Measurements from ENCODE around the gene ST8SIA6.
"Not testable (repeated sequence)": the region's sequence is repeated elsewhere in the genome, so short reads cannot be mapped to it uniquely, and the experiment has no call there.

The ST8SIA6 gene, protein sequence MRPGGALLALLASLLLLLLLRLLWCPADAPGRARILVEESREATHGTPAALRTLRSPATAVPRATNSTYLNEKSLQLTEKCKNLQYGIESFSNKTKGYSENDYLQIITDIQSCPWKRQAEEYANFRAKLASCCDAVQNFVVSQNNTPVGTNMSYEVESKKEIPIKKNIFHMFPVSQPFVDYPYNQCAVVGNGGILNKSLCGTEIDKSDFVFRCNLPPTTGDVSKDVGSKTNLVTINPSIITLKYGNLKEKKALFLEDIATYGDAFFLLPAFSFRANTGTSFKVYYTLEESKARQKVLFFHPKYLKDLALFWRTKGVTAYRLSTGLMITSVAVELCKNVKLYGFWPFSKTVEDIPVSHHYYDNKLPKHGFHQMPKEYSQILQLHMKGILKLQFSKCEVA

GRCh38 chr10:17454161-17455014, at the start of gene ST8SIA6:
Gene ST8SIA6 (minus strand): TSS chr10:17454595. CDS start chr10:17454255, 340 bp downstream.
- peak; percentile 74 for DNase-seq

DNA sequence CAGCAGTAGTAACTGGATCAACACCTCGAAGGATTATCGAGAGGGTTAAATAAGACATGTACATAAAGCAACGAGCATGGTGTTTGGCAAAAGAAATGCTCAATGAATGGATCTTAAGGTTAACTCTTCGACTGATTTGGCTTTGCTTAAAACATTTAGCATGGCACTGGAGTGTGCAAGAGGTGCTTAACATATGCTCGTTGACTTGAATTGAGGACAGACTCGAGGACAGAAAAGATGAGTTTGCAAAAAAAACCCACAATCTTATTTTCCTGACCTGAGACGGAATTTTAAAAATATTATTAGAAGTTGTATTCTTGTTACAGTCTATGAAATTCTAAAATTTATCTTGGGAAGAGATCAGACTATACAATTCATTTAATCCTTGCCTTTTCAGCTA, 49.4 kb upstream of the ST8SIA6 start:
- DNase-seq, result no peak

GRCh38 chr10:17502814-17503213, 48.4 kb upstream of the ST8SIA6 start:
- no peak for DNase-seq

DNA sequence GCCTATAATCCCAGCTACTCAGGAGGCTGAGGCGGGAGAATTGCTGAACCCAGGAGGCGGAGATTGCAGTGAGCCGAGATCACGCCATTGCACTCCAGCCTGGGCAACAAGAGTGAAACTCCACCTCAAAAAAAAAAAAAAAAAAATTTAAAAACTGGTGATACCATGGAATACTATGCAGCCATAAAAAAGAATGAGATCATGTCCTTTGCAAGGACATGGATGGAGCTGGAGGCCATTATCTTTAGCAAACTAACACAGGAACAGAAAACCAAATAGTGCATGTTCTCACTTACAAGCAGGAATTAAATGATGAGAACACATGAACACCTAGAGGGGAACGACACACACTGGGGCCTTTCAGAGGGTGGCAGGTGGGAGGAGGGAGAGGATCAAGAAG, 44.6 kb upstream of the ST8SIA6 start:
- DNase-seq, result not testable (repeated sequence)

- no peak for DNase-seq
Measured at GRCh38 chr10:17497446-17498030, 43.1 kb upstream of the ST8SIA6 start.

GRCh38 chr10:17494626-17495260, 40.3 kb upstream of the ST8SIA6 start:
- DNase-seq, result no peak

- DNase-seq, result peak; percentile 58
Measured at GRCh38 chr10:17488848-17489247, 34.5 kb upstream of the ST8SIA6 start.

- DNase-seq, result no peak
Measured at GRCh38 chr10:17483079-17483478, 28.7 kb upstream of the ST8SIA6 start.

DNA sequence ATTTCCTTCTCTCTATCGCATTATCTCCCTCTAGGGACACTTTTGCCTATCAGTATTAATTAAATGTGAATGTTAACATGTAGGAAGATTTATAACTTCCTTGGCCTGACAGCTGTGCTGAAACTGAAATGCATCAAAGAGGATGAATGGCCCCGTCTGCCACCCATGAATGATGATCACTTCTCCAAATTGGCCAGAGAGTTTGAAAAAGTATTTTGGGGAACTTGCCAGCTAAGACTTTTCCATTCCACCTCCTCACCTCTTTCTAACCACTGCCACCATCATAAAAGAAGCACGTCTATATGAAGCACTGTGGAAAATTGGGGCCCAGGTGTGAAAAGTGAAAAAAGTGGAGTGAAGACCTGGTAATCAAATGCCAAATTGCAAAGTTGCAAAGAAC, 25.4 kb upstream of the ST8SIA6 start:
- DNase-seq, result no peak

- DNase-seq, result no peak
Measured at GRCh38 chr10:17479015-17479615, 24.7 kb upstream of the ST8SIA6 start.

DNA sequence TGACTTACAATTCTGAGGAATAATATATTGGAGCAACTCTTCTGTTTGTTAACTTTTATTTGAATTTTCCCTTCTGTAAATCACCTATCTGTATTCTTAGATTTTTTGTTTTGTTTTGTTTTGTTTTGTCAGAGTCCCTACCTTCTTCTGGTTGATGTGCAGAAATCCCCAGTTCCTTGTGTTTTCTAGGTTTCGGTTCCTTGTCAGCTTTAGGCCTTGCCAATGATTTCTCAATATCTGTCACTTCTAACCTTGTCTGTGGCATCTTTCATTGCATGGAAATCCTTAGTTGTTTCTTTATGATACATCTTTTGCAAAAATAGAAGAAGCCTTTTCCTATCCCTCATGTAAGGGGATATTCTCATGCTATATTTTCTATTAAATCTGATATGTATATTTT, 21.7 kb upstream of the ST8SIA6 start:
- DNase-seq, result no peak

DNA sequence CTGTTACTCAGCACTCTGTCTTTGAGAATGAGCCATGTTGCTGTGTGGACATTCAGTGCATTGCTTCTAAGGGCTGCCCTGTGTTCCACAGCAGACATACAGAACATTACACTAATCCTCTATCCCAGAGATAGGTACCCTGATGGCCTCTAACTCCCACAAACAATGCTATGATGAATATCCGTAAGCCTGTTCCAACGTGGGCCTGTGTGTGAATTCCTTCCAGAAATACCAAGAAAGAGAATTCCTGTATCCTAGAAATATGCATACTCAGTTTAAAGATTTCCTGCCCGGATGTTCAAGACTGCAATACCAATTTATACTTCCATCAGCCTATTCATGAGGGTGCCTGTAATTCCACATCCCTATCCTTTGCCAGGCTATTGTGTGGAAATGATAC, 21.3 kb upstream of the ST8SIA6 start:
- DNase-seq, result no peak

DNA sequence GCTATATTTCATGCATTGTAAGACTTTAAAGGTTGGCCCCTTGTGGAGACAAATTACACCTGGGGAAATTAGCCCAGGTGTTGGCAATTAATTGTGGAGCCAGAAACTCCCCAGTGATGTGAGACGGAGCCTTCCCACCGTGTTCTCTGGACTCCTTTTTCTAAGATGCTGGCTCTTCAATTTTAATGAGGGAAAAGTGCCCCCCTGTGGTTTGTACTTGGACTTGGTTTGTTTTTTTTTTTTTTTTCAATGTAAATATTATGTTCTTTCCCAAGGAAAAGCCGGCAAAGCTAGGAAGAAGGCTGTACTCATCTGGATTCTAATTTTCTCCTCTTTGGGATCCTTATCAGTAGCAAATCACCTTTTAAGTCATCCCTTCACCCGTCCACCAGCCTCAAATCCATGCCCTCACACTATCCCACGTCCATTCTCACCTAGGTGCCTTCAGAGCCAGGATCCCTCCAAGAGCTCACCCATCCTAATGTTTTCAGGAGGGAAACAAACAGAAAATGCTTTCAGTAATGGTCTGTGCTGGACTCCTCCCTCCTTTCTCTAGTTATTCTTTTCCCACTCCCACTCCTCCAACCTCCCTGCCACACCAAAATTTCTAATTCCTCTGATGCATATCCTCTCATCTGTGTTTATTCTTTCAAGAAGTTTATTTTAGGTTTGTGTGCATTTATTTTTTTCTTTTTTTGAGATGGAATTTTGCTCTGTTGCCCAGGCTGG, 20.4 kb upstream of the ST8SIA6 start:
- DNase-seq, result peak; percentile 71

DNA sequence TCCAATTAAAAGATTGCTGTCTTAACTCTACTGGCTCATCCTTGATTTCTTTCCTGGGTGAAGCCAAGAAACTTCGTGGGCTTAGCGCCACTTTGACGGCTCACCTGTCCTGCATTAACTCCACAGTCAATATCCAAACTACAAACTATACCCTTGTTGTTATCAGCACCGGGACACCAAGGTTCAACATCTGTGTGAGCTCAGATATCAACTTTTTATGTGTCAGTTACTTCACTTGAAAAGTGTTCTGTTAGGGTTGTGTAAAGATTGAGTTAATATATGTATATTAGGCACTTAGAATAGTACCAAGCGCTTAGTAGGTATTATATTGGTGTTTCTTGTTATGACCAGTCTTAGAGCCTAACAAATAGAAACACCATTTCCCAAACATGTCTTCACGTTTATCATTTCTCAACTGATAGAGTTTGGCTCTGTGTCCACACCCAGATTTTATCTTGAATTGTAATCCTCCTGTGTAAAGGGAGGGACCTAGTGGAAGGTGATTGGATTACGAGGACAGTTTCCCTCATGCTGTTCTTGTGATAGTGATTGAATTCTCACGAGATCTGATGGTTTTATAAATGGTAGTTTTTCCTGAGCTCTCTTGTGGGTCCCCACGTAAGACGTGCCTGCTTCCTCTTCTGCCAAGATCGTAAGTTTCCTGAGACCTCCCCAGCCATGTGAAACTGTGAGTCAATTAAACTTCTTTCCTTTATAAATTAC, 19.0 kb upstream of the ST8SIA6 start:
- peak; percentile 36 for DNase-seq

GRCh38 chr10:17472481-17473227, 18.3 kb upstream of the ST8SIA6 start:
- DNase-seq, result peak; percentile 41

GRCh38 chr10:17470246-17470645, 15.9 kb upstream of the ST8SIA6 start:
- DNase-seq, result no peak

- DNase-seq, result no peak
Measured at GRCh38 chr10:17465328-17466125, 11.1 kb upstream of the ST8SIA6 start.

DNA sequence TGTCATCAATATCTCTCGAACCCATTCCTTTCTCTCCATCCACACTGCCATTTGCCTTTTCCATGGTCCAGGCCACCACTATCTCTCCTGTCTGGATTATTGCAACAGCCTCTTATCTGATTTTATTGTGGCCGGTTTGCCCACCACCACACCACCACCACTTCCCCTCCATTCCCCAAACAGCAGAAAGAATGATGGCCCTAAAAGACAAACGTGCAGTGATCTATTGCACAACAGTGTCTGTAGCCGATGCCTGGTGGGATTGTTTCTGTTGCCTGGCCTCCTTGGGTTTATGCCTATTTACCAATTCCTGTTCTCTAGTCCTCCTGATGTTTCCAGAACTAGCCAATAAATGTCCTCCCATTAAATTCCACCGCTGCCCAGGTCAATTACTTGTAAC, 10.2 kb upstream of the ST8SIA6 start:
- no peak for DNase-seq

GRCh38 chr10:17460756-17461155, 6.4 kb upstream of the ST8SIA6 start:
- no peak for DNase-seq

GRCh38 chr10:17457083-17457482, 2.7 kb upstream of the ST8SIA6 start:
- DNase-seq, result peak; percentile 80

Data from hematopoietic multipotent progenitor cell treated with erythropoietin and hydrocortisone succinate and interleukin-3 and kit ligand, for 8 days (in vitro differentiated cells).